ENCODE results near the gene ESM1.
"Not testable (repeated sequence)": the region's sequence is repeated elsewhere in the genome, so short reads cannot be mapped to it uniquely, and the experiment has no call there.

The ESM1 gene

GRCh38 chr5:55003432-55004065 lies 18.2 kb upstream of the ESM1 start:
- no peak for TF ChIP-seq ELF4 (IDR thresholded peaks at IDR 0.05)
- no peak for TF ChIP-seq L3MBTL2 (conservative IDR thresholded peaks at IDR 0.05)
- no peak for TF ChIP-seq NFRKB (IDR thresholded peaks at IDR 0.05)
- TF ChIP-seq FOXM1 (IDR thresholded peaks at IDR 0.05; ENCODE audit: borderline replicate concordance), result no peak
- TF ChIP-seq SP1 (IDR thresholded peaks at IDR 0.05), result no peak
- no peak for TF ChIP-seq HDGF (IDR thresholded peaks at IDR 0.05; ENCODE audit: borderline replicate concordance)
- no peak for TF ChIP-seq CTBP1 (IDR thresholded peaks at IDR 0.05; ENCODE audit: borderline replicate concordance)
- TF ChIP-seq ARNT (IDR thresholded peaks at IDR 0.05), result no peak
- no peak for TF ChIP-seq TARDBP (IDR thresholded peaks at IDR 0.05)
- no peak for TF ChIP-seq LEF1 (IDR thresholded peaks at IDR 0.05; ENCODE audit: borderline replicate concordance)
- TF ChIP-seq PKNOX1 (IDR thresholded peaks at IDR 0.05), result no peak
- TF ChIP-seq ZNF384 (IDR thresholded peaks at IDR 0.05), result no peak
- POLR2A ChIA-PET, result no interaction called here
- CTCF ChIA-PET, result no interaction called here
- no peak for DNase-seq (ENCODE audit: extremely low spot score)

GRCh38 chr5:55002166-55002565 lies 16.8 kb upstream of the ESM1 start:
- CTCF ChIA-PET; POLR2A ChIA-PET; DNase-seq (ENCODE audit: extremely low spot score): not testable (repeated sequence)

GRCh38 chr5:54997081-54997480 lies 11.7 kb upstream of the ESM1 start:
- TF ChIP-seq FOXM1 (IDR thresholded peaks at IDR 0.05; ENCODE audit: borderline replicate concordance) (no peak), LEF1 (IDR thresholded peaks at IDR 0.05; ENCODE audit: borderline replicate concordance) (no peak), FOXA1 (IDR thresholded peaks at IDR 0.05) (no peak), TARDBP (IDR thresholded peaks at IDR 0.05) (no peak), ELF4 (IDR thresholded peaks at IDR 0.05) (no peak), CTBP1 (IDR thresholded peaks at IDR 0.05; ENCODE audit: borderline replicate concordance) (no peak), BHLHE40 (IDR thresholded peaks at IDR 0.05; ENCODE audit: borderline replicate concordance) (no peak), SP1 (IDR thresholded peaks at IDR 0.05) (no peak), PKNOX1 (IDR thresholded peaks at IDR 0.05) (no peak), HDGF (IDR thresholded peaks at IDR 0.05; ENCODE audit: borderline replicate concordance) (no peak), FOXK2 (IDR thresholded peaks at IDR 0.05) (no peak), ZNF384 (IDR thresholded peaks at IDR 0.05) (no peak), NFRKB (IDR thresholded peaks at IDR 0.05) (no peak), L3MBTL2 (conservative IDR thresholded peaks at IDR 0.05) (no peak), SUZ12 (IDR thresholded peaks at IDR 0.05) (no peak), ARNT (IDR thresholded peaks at IDR 0.05) (no peak)

GRCh38 chr5:54996466-54996865 lies 11.1 kb upstream of the ESM1 start:
- POLR2A ChIA-PET, result no interaction called here
- no peak for TF ChIP-seq HDGF (IDR thresholded peaks at IDR 0.05; ENCODE audit: borderline replicate concordance)
- no peak for TF ChIP-seq ELF4 (IDR thresholded peaks at IDR 0.05)
- TF ChIP-seq CTBP1 (IDR thresholded peaks at IDR 0.05; ENCODE audit: borderline replicate concordance), result no peak
- no peak for TF ChIP-seq L3MBTL2 (conservative IDR thresholded peaks at IDR 0.05)
- TF ChIP-seq FOXK2 (IDR thresholded peaks at IDR 0.05), result no peak
- no peak for TF ChIP-seq FOXA1 (IDR thresholded peaks at IDR 0.05)
- CTCF ChIA-PET, result no interaction called here
- DNase-seq (ENCODE audit: extremely low spot score), result no peak

More at GRCh38 chr5:54997081-54997480, 11.7 kb upstream of the ESM1 start:
- CTCF ChIA-PET, result no interaction called here
- DNase-seq (ENCODE audit: extremely low spot score), result no peak
- POLR2A ChIA-PET, result no interaction called here

GRCh38 chr5:54995168-54995567 lies 9.8 kb upstream of the ESM1 start:
- DNase-seq (ENCODE audit: extremely low spot score), result no peak
- CTCF ChIA-PET, result no interaction called here
- POLR2A ChIA-PET, result no interaction called here
- TF ChIP-seq PKNOX1 (IDR thresholded peaks at IDR 0.05) (no peak), LEF1 (IDR thresholded peaks at IDR 0.05; ENCODE audit: borderline replicate concordance) (no peak), ELF4 (IDR thresholded peaks at IDR 0.05) (no peak), HDGF (IDR thresholded peaks at IDR 0.05; ENCODE audit: borderline replicate concordance) (no peak), ZNF384 (IDR thresholded peaks at IDR 0.05) (no peak), NFRKB (IDR thresholded peaks at IDR 0.05) (no peak), FOXA1 (IDR thresholded peaks at IDR 0.05) (no peak), ARNT (IDR thresholded peaks at IDR 0.05) (no peak), L3MBTL2 (conservative IDR thresholded peaks at IDR 0.05) (no peak), SP1 (IDR thresholded peaks at IDR 0.05) (no peak), TARDBP (IDR thresholded peaks at IDR 0.05) (no peak), FOXK2 (IDR thresholded peaks at IDR 0.05) (no peak), SUZ12 (IDR thresholded peaks at IDR 0.05) (no peak), CTBP1 (IDR thresholded peaks at IDR 0.05; ENCODE audit: borderline replicate concordance) (no peak), BHLHE40 (IDR thresholded peaks at IDR 0.05; ENCODE audit: borderline replicate concordance) (no peak), FOXM1 (IDR thresholded peaks at IDR 0.05; ENCODE audit: borderline replicate concordance) (no peak)

GRCh38 chr5:54994628-54995027 lies 9.2 kb upstream of the ESM1 start:
- CTCF ChIA-PET, result no interaction called here
- POLR2A ChIA-PET, result no interaction called here
- no peak for TF ChIP-seq ELF4 (IDR thresholded peaks at IDR 0.05)
- DNase-seq (ENCODE audit: extremely low spot score), result no peak

GRCh38 chr5:54993318-54993717 lies 7.9 kb upstream of the ESM1 start:
- TF ChIP-seq LEF1 (IDR thresholded peaks at IDR 0.05; ENCODE audit: borderline replicate concordance), result no peak
- ChIA-PET POLR2A (no interaction called here), CTCF (interaction anchor here (0.6 kb wide), 1 partner anchor 750 kb away, joined by 3 read pairs; no protein-coding TSS in a partner anchor)
- DNase-seq (ENCODE audit: extremely low spot score), result no peak

Measured in HEK293T (cell line).